Cardiac fibroblast (primary cell): ENCODE results near the gene DAB2.

Experiments
- DNase-seq, 2 donors: peaks; one replicate each; pipeline versions ENCODE4 v3.0.0 to v3.0.0-alpha.2; 2010; ENCODE audit warnings: low read depth in 2 of 2
- H3K4me3 ChIP-seq, 2 donors: replicated peaks in 1 of 2; 1 replicate in 1 of 2; 2 replicates in 1 of 2; pipeline ENCODE4 v1.5.1; 2011; ENCODE audit warnings: low read depth in 2 of 2, low read length in 2 of 2, mild to moderate bottlenecking in 2 of 2, moderate library complexity in 1 of 2
- CTCF ChIP-seq: IDR thresholded peaks from one replicate; pipeline ENCODE4 v1.5.1; 2011; ENCODE audit warnings: low read depth, mild to moderate bottlenecking, low read length, inconsistent platforms

The DAB2 gene

DNA sequence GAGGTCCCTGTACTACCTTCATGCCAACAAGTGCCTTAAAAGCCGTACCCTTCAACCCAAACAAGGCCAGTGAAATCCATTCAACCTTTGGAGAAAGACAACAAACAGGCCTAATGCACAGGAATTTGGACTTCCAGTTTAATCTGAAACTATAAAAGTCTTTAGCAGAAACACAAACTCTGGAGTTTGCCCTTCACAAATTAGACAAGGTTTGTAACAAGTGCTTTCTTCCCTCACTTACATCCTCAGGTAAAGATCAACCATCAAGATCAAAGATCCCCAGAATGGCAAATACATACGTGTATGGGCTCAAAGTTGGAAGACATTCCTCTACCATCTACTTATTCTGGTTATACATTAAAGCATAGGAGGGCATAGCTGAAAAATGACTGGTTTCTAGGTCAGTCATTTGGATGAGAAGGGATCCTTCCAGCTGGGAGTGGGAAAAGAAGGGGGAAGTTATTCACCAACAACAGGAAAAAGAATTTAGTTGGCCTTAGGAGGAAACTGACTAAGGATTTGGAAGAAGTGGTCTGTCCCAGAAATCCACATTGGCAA, 2.0 kb downstream of the DAB2 start:
- TF ChIP-seq CTCF = no peak
- DNase-seq = no peak
- peak overlapping the region; percentile 75 to 80 for H3K4me3 ChIP-seq

DNA sequence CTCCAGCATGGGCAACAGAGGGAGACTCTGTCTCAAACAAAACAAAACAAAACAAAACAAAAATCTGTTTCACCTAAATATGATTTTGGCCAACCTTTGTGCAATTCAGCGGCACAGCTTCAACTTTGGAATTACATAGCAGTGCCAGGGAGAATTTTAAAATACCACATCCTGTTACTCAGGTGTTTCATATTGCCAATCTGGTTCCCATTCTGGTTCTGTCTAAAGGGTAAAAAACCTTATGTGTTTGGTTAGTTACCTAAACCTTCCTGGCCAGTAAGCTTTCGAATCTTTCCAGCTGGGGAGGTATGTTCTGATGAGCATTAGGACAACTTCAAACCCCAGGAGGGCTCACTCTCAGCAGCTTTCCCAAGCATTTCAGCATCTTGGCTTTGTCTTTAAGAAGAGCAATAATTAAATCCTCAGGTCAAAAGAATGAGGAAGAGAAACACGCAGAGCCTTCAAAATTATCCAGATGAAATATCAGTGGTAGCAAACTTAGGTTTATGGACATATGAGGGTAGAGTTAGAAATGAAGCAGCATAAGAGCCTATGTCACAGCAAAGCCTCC, 2.7 kb downstream of the DAB2 start:
- DNase-seq = no peak
- peak overlapping the region; percentile 75 to 80 for H3K4me3 ChIP-seq
- no peak for TF ChIP-seq CTCF

GRCh38 chr5:39420482-39421145, 4.2 kb downstream of the DAB2 start:
- peak overlapping the region; percentile 2 to 7 for H3K4me3 ChIP-seq
- TF ChIP-seq CTCF = no peak
- DNase-seq = peak; percentile 86 to 90

GRCh38 chr5:39419796-39420195, 5.0 kb downstream of the DAB2 start:
- no peak overlapping the region for H3K4me3 ChIP-seq

DNA sequence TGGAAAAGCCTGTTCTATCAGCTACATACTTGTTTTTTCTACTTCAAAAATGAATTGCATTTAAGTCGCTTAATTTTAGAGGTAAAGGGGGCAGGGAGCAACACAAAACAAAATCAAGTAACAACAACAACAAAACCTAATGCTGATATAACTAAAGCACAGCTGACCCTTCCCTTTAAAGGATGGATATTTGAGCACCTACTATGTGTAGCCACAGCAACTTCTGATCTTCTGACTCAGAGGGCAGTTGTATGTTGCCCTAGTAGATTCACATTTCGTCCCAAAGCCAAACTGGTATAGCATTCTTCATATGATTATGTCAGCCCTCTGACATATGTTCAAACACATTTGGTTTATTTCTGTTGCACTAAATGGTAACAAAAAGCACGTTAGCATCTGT, 6.8 kb downstream of the DAB2 start:
- no peak for TF ChIP-seq CTCF
- no peak overlapping the region for H3K4me3 ChIP-seq
- no peak for DNase-seq

More at GRCh38 chr5:39419796-39420195, 5.0 kb downstream of the DAB2 start:
- TF ChIP-seq CTCF = no peak
- DNase-seq = no peak

- TF ChIP-seq CTCF = no peak
- H3K4me3 ChIP-seq = no peak overlapping the region
- DNase-seq = peak in 1 of 2 donors; percentile 38
Measured at GRCh38 chr5:39415201-39415600, 9.6 kb downstream of the DAB2 start.
